ENCODE measurements around the gene PROSER3. TPM values are rescaled to one million over a fixed set of nuclear protein-coding genes. Genes with fewer than 3 reads are reported as not detected.

The PROSER3 gene
- total and polyA plus RNA-seq, 9 of the 15 experiments (the other 6 are each of a cell fraction or from before 2014, with no cell fraction given): 1.0 to 39.5 (median 5.1) TPM

GRCh38 chr19:35722461-35722860 lies 35.5 kb upstream of the PROSER3 start:
- no peak for ATAC-seq
- no peak overlapping the region for H3K27ac ChIP-seq (ENCODE audit: extremely low read depth, low read depth, low read length)
- POLR2A ChIA-PET: interaction anchor here (1.5 kb wide), 1 partner anchor 18 kb away, joined by 5 read pairs; no protein-coding TSS in a partner anchor
- WGBS (ENCODE audit: insufficient coverage, low coverage, missing lambda C conversion rate): 100% methylated on average over 10 of the region's 14 CpGs
- H2AFZ ChIP-seq (ENCODE audit: low read depth, low read length): no peak overlapping the region
- peaks cover 33% of the 10 kb centered on the region for H3K79me2 ChIP-seq (ENCODE audit: control insufficient read depth, insufficient read depth, low read length)
- in situ Hi-C loops (cut with MboI): no loop called here
- no peak for FAIRE-seq
- H3K27me3 ChIP-seq (ENCODE audit: control insufficient read depth in 2 of 2, insufficient read depth in 2 of 2, low read length in 2 of 2): no peaks in the 10 kb centered on the region
- H3K4me2 ChIP-seq (ENCODE audit: insufficient read depth, low read length): no peak overlapping the region
- peaks cover 7 to 34% of the 10 kb centered on the region in 2 experiments for H3K4me1 ChIP-seq (replicated peaks in 1 of 2; ENCODE audit: control insufficient read depth in 2 of 2, insufficient read depth in 2 of 2, low read length in 2 of 2)
- intact Hi-C loops (cut with micrococcal nuclease): no loop called here
- CTCF ChIA-PET (ENCODE audit: low intra/inter-chr PET ratio): no interaction called here
- 0 out of 4 replicates have a peak overlapping the region, but pooled peaks of 1 of the 2 experiments have one; percentile 32 for H3K9ac ChIP-seq (ENCODE audit: insufficient read depth in 1 of 2, low read depth in 2 of 2, low read length in 2 of 2)
- no peak overlapping the region for H3K4me3 ChIP-seq
- DNase-seq (ENCODE audit: extremely low read depth in 1 of 4, low spot score in 3 of 4): no peak
- no TSS peak for BruUV-seq (replicated peaks)
- 0 out of 2 replicates have a peak, but pooled peaks cover 11% of the 10 kb centered on the region for H4K20me1 ChIP-seq (replicated peaks; ENCODE audit: control insufficient read depth, insufficient read depth, low read length)
- no peaks in the 10 kb centered on the region for H3K9me3 ChIP-seq (replicated peaks; ENCODE audit: control insufficient read depth, insufficient read depth, low read depth, low read length)
- no peaks in the 10 kb centered on the region for H3K9me1 ChIP-seq (ENCODE audit: control insufficient read depth, insufficient read depth, low read length)
- peaks cover 77% of the 10 kb centered on the region; the same call in 2 of the 3 replicates for H3K36me3 ChIP-seq (ENCODE audit: control insufficient read depth, insufficient read depth, low read length)
- TF ChIP-seq MGA (IDR thresholded peaks at IDR 0.05) (no peak), RBFOX2 (IDR thresholded peaks at IDR 0.05; ENCODE audit: low read depth, low read length) (peak; percentile 67), XRCC5 (IDR thresholded peaks at IDR 0.05; ENCODE audit: low read depth, low read length) (no peak)

Measured in K562 (cell line).